HCT116 (cell line): ENCODE data around the gene MRRF. TPM values are rescaled to one million over a fixed set of nuclear protein-coding genes. Genes with fewer than 3 reads are reported as not detected.

ENCODE experiments used
- ATAC-seq: fragments of 200-7000 bp; cut with Tn5 transposase; 2 replicates; pipeline ENCODE4 v1.9.1; 2020; ENCODE audit warnings: mild to moderate bottlenecking, moderate library complexity
- BruUV-seq: library from RNA; stranded (reverse); fragments of 400-500 nt; replicated peaks from 2 replicates; lab custom pipeline; 2021; lab: Mats Ljungman, UMichigan
- CTCF ChIA-PET: fragments of 300-600 bp; sonication (Branson Sonifier 250); formaldehyde crosslinking; loops from one replicate; lab custom pipeline; 2021; ENCODE audit warnings: antibody characterized with exemption; lab: Charles Lee
- POLR2A ChIA-PET: fragments of 300-600, 350-600 bp; sonication (Branson Sonifier 250); formaldehyde crosslinking; loops from one replicate; lab custom pipeline; 2021; ENCODE audit warnings: antibody characterized with exemption; lab: Charles Lee
- RAD21 ChIA-PET, 2 experiments: fragments of 300-600 bp; sonication (Branson Sonifier 250); formaldehyde crosslinking; loops; one replicate each; lab custom pipeline; 2023; ENCODE audit warnings: low total read pairs in 2 of 2; ENCODE audit not compliant: uncharacterized antibody in 2 of 2, unreplicated experiment in 2 of 2, low non-redundant PET in 1 of 2; lab: Charles Lee
- DNase-seq: peaks from one replicate; pipeline ENCODE4 v3.0.0-alpha.2; 2010; ENCODE audit warnings: low read depth, low spot score
- H2AFZ ChIP-seq: fragments of 200-600 bp; shearing (Covaris generic), sonication (generic); 2 replicates; pipeline ENCODE4 v1.6.1; 2017; ENCODE audit warnings: low read depth, mixed run types, mixed read lengths, antibody characterized with exemption, low read length; ENCODE audit not compliant: poor library complexity, severe bottlenecking
- H3K27ac ChIP-seq: 2 replicates; pipeline ENCODE4 v1.5.1; 2012; ENCODE audit warnings: low read depth, low read length
- H3K27me3 ChIP-seq: fragments of 200-600 bp; sonication (generic); 2 replicates; pipeline ENCODE4 v1.6.1; 2016; ENCODE audit warnings: mixed run types, low read length, mixed read lengths; ENCODE audit not compliant: insufficient read depth
- H3K36me3 ChIP-seq, 2 experiments: fragments of 200-500 bp in 1 of 2; fragments of 200-600 bp in 1 of 2; sonication (Bioruptor generic) in 1 of 2; sonication (generic) in 1 of 2; 2 replicates each; pipeline versions ENCODE4 v1.5.1 to v1.6.1; 2014 to 2016; ENCODE audit warnings: low read length in 2 of 2, inconsistent platforms in 1 of 2, mixed read lengths in 1 of 2, mixed run types in 1 of 2; ENCODE audit not compliant: insufficient read depth in 2 of 2, control insufficient read depth in 1 of 2
- H3K4me1 ChIP-seq, 2 experiments: fragments of 200-600 bp in 1 of 2; sonication (generic) in 1 of 2; 2 replicates each; pipeline versions ENCODE4 v1.5.1 to v1.6.1; 2012 to 2017; ENCODE audit warnings: low read length in 2 of 2, inconsistent platforms in 1 of 2, mild to moderate bottlenecking in 1 of 2, mixed read lengths in 1 of 2, mixed run types in 1 of 2, moderate library complexity in 1 of 2; ENCODE audit not compliant: insufficient read depth in 2 of 2, control insufficient read depth in 1 of 2
- H3K4me2 ChIP-seq: fragments of 200-600 bp; sonication (generic); 2 replicates; pipeline ENCODE4 v1.6.1; 2017; ENCODE audit warnings: mixed run types, low read length, mixed read lengths
- H3K4me3 ChIP-seq, 2 experiments: fragments of 200-600 bp in 1 of 2; sonication (generic) in 1 of 2; replicated peaks in 1 of 2; 2 replicates each; pipeline ENCODE4 v1.5.1; 2011 to 2016; ENCODE audit warnings: low read length in 2 of 2, control low read depth in 1 of 2, low read depth in 1 of 2, mild to moderate bottlenecking in 1 of 2, mixed read lengths in 1 of 2, mixed run types in 1 of 2
- H3K79me2 ChIP-seq: fragments of 200-600 bp; sonication (generic); 2 replicates; pipeline ENCODE4 v1.6.1; 2017; ENCODE audit warnings: mild to moderate bottlenecking, mixed run types, low read length, moderate library complexity, mixed read lengths; ENCODE audit not compliant: insufficient read depth
- H3K9ac ChIP-seq: fragments of 200-600 bp; sonication (generic); 2 replicates; pipeline ENCODE4 v1.6.1; 2016; ENCODE audit warnings: low read length, mixed read lengths
- H3K9me2 ChIP-seq: fragments of 200-600 bp; sonication (generic), shearing (Covaris generic); 2 replicates; pipeline ENCODE4 v1.6.1; 2017; ENCODE audit warnings: mixed run types, mild to moderate bottlenecking, moderate library complexity; ENCODE audit not compliant: insufficient read depth
- H3K9me3 ChIP-seq, 2 experiments: fragments of 200-500 bp in 1 of 2; fragments of 200-600 bp in 1 of 2; sonication (Bioruptor generic) in 1 of 2; sonication (generic) in 1 of 2; 2 replicates each; pipeline ENCODE4 v1.6.1; 2014 to 2017; ENCODE audit warnings: low read length in 2 of 2, mixed read lengths in 2 of 2, inconsistent platforms in 1 of 2, low read depth in 1 of 2, mild to moderate bottlenecking in 1 of 2, mixed run types in 1 of 2, moderate library complexity in 1 of 2; ENCODE audit not compliant: control insufficient read depth in 1 of 2, insufficient read depth in 1 of 2
- H4K20me1 ChIP-seq: fragments of 200-600 bp; sonication (generic), shearing (Covaris generic); 2 replicates; pipeline ENCODE4 v1.6.1; 2017; ENCODE audit warnings: mixed run types, mild to moderate bottlenecking, moderate library complexity; ENCODE audit not compliant: insufficient read depth
- ATF3 ChIP-seq: IDR thresholded peaks from 2 replicates; pipeline ENCODE4 v1.6.1; 2012
- CBX3 ChIP-seq: IDR thresholded peaks from 2 replicates; pipeline ENCODE4 v1.6.1; 2012; ENCODE audit warnings: low read depth
- CEBPB ChIP-seq: IDR thresholded peaks from 2 replicates; pipeline ENCODE4 v1.6.1; 2012; ENCODE audit warnings: low read depth
- FOSL1 ChIP-seq: IDR thresholded peaks from 2 replicates; pipeline ENCODE4 v1.6.1; 2012; ENCODE audit warnings: low read depth
- POLR2A ChIP-seq: IDR thresholded peaks from 2 replicates; pipeline ENCODE4 v1.7.0; 2011; ENCODE audit warnings: borderline replicate concordance; ENCODE audit not compliant: insufficient read depth, insufficient read length; ENCODE audit errors: extremely low read depth
- RAD21 ChIP-seq: IDR thresholded peaks from 2 replicates; pipeline ENCODE4 v1.6.1; 2012; ENCODE audit warnings: low read depth, mild to moderate bottlenecking
- ZFX ChIP-seq: fragments of 450-650 bp; IDR thresholded peaks from 2 replicates; pipeline ENCODE4 v1.6.1; 2017
- intact Hi-C: fragments of 100-400 bp; cut with micrococcal nuclease; formaldehyde crosslinking; loops from 2 replicates; pipeline ENCODE4 v1.10.0; 2022
- total RNA-seq: library from RNA; stranded (reverse); gene quantifications from one replicate; pipeline ENCODE4 v1.2.1, GENCODE V29; 2021; ENCODE audit not compliant: unreplicated experiment
- TF ChIP-seq, protein P1 (sequence below): IDR thresholded peaks from 2 replicates; pipeline ENCODE4 v1.6.1; 2012; ENCODE audit warnings: low read depth
- TF ChIP-seq, protein P2 (sequence below), 3 experiments: fragments of 200-600 bp in 1 of 3; sonication (generic) in 1 of 3; IDR thresholded peaks in 2 of 3; conservative IDR thresholded peaks in 1 of 3; 2 replicates each; pipeline ENCODE4 v1.5.1; 2012 to 2017; ENCODE audit warnings: low read depth in 2 of 3, low read length in 2 of 3, antibody characterized with exemption in 1 of 3, borderline replicate concordance in 1 of 3, control low read depth in 1 of 3, mild to moderate bottlenecking in 1 of 3, mixed read lengths in 1 of 3, mixed run types in 1 of 3, moderate library complexity in 1 of 3; ENCODE audit not compliant: insufficient read depth in 1 of 3

Gene MRRF
- total RNA-seq, 1 experiment from 2014 or later = 88.6 TPM

DNA sequence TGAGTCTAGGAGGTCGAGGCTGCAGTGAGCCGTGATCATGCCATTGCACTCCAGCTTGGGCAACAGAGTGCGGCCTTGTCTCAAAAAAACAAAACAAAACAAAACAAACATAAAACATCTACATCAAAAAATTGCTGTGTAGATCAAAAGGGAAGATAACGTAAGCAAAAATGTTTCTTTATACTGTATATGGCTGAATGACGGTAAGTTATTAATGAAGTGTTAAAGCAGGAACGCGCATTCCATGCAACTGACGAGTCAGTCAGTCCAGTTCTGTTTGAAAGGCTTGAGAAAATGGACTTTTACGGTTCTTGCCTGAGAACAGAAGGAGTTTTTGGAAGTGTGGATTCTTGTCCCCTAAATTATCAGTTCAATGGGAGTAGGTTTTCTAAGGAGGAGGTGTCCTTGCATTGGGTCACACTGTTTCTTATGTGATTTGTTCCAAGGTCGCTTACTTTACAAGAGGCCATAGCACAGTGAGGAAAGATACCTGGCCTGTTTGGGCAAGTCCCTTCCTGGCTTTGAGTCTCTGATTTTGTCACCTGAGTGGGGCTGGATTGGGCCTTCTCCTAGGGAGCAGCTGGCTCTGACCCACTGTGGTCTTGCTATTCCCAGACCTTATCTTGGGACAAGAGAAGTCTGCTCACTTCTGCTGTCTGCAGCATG is 99.6 kb downstream of the MRRF start:
- BruUV-seq = no TSS peak
- Histone ChIP-seq H3K27ac (no peak overlapping the region), H3K4me2 (no peak overlapping the region), H3K4me1 (peaks cover 0 to 15% of the 10 kb centered on the region in 2 experiments; a peak in 2 of 4 replicates), H4K20me1 (no peaks in the 10 kb centered on the region), H3K9me2 (no peaks in the 10 kb centered on the region), H3K79me2 (no peaks in the 10 kb centered on the region), H3K4me3 (no peak overlapping the region), H3K36me3 (no peaks in the 10 kb centered on the region), H3K27me3 (no peaks in the 10 kb centered on the region), H3K9ac (no peak overlapping the region), H2AFZ (no peak overlapping the region), H3K9me3 (no peaks in the 10 kb centered on the region)
- no peak for DNase-seq
- intact Hi-C loops = no loop called here
- TF ChIP-seq CBX3 (no peak), FOSL1 (no peak), CEBPB (no peak)
- ChIA-PET CTCF (interaction anchor here (1.2 kb wide), 1 partner anchor 100 kb away, joined by 3 read pairs; no protein-coding TSS in a partner anchor), POLR2A (no interaction called here), RAD21 (no interaction called here)
- ATAC-seq = no peak

DNA sequence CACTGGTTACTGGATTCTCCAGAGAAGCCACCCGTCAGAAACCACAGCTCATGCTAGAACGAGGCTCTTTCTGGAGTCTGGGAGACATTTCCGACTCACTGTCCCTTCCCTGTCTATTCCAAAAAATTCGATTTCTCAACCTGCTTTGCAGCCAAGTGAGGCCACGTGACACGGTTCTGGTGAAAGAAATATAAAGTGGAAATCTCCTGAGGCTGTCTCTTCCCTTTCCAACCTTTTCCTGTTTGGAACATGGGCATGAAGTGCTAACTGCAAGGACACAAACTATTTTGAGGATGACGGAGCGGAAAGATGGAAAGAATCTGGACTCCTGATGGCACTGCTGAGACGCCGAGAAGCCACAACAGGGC is 100.1 kb downstream of the MRRF start:
- no peak overlapping the region for H3K4me3 ChIP-seq
- H4K20me1 ChIP-seq = no peaks in the 10 kb centered on the region
- peaks cover 0 to 15% of the 10 kb centered on the region in 2 experiments; a peak in 2 of 4 replicates for H3K4me1 ChIP-seq
- H3K9ac ChIP-seq = no peak overlapping the region
- intact Hi-C loops = no loop called here
- no peaks in the 10 kb centered on the region for H3K9me2 ChIP-seq
- no peak overlapping the region for H2AFZ ChIP-seq
- H3K27me3 ChIP-seq = no peaks in the 10 kb centered on the region
- BruUV-seq = no TSS peak
- ATAC-seq = no peak
- H3K27ac ChIP-seq = no peak overlapping the region
- no peaks in the 10 kb centered on the region for H3K9me3 ChIP-seq
- H3K4me2 ChIP-seq = no peak overlapping the region
- no peaks in the 10 kb centered on the region for H3K36me3 ChIP-seq
- POLR2A ChIA-PET = no interaction called here
- CTCF ChIA-PET = interaction anchor here (1.2 kb wide), 1 partner anchor 99 kb away, joined by 3 read pairs; no protein-coding TSS in a partner anchor
- TF ChIP-seq, protein P1, sequence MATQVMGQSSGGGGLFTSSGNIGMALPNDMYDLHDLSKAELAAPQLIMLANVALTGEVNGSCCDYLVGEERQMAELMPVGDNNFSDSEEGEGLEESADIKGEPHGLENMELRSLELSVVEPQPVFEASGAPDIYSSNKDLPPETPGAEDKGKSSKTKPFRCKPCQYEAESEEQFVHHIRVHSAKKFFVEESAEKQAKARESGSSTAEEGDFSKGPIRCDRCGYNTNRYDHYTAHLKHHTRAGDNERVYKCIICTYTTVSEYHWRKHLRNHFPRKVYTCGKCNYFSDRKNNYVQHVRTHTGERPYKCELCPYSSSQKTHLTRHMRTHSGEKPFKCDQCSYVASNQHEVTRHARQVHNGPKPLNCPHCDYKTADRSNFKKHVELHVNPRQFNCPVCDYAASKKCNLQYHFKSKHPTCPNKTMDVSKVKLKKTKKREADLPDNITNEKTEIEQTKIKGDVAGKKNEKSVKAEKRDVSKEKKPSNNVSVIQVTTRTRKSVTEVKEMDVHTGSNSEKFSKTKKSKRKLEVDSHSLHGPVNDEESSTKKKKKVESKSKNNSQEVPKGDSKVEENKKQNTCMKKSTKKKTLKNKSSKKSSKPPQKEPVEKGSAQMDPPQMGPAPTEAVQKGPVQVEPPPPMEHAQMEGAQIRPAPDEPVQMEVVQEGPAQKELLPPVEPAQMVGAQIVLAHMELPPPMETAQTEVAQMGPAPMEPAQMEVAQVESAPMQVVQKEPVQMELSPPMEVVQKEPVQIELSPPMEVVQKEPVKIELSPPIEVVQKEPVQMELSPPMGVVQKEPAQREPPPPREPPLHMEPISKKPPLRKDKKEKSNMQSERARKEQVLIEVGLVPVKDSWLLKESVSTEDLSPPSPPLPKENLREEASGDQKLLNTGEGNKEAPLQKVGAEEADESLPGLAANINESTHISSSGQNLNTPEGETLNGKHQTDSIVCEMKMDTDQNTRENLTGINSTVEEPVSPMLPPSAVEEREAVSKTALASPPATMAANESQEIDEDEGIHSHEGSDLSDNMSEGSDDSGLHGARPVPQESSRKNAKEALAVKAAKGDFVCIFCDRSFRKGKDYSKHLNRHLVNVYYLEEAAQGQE = no peak
- no peak for TF ChIP-seq CEBPB
- TF ChIP-seq RAD21 = no peak
- no peak for TF ChIP-seq ATF3
- TF ChIP-seq, protein P2, sequence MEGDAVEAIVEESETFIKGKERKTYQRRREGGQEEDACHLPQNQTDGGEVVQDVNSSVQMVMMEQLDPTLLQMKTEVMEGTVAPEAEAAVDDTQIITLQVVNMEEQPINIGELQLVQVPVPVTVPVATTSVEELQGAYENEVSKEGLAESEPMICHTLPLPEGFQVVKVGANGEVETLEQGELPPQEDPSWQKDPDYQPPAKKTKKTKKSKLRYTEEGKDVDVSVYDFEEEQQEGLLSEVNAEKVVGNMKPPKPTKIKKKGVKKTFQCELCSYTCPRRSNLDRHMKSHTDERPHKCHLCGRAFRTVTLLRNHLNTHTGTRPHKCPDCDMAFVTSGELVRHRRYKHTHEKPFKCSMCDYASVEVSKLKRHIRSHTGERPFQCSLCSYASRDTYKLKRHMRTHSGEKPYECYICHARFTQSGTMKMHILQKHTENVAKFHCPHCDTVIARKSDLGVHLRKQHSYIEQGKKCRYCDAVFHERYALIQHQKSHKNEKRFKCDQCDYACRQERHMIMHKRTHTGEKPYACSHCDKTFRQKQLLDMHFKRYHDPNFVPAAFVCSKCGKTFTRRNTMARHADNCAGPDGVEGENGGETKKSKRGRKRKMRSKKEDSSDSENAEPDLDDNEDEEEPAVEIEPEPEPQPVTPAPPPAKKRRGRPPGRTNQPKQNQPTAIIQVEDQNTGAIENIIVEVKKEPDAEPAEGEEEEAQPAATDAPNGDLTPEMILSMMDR (IDR thresholded peaks at IDR 0.05 in 2 of 3, conservative IDR thresholded peaks at IDR 0.05 in 1 of 3; ENCODE audit: borderline replicate concordance in 1 of 3, insufficient read depth in 1 of 3, low read depth in 2 of 3, low read length in 2 of 3) = no peak
- TF ChIP-seq ZFX = no peak
- TF ChIP-seq POLR2A = no peak
- RAD21 ChIA-PET = no interaction called here
- DNase-seq = no peak
- no peaks in the 10 kb centered on the region for H3K79me2 ChIP-seq
